BE2C (cell line): ENCODE results near the gene KRT2.

ENCODE experiments used
- DNase-seq: peaks from one replicate; pipeline ENCODE4 v3.0.0-alpha.2; 2020
- H3K27me3 ChIP-seq: fragments of 250-450 bp; sonication (Bioruptor Pico); 2 replicates; pipeline ENCODE4 v1.5.1; 2020; ENCODE audit warnings: mild to moderate bottlenecking
- H3K36me3 ChIP-seq: fragments of 250-450 bp; sonication (Bioruptor Pico); 2 replicates; pipeline ENCODE4 v1.5.1; 2020; ENCODE audit warnings: mild to moderate bottlenecking
- H3K4me1 ChIP-seq: fragments of 250-450 bp; sonication (Bioruptor Pico); 2 replicates; pipeline ENCODE4 v1.5.1; 2020
- H3K4me3 ChIP-seq: 2 replicates; pipeline ENCODE4 v1.5.1; 2011; ENCODE audit warnings: low read depth, low read length
- H3K9me3 ChIP-seq: fragments of 250-450 bp; sonication (Bioruptor Pico); 2 replicates; pipeline ENCODE4 v1.5.1; 2020
- TF ChIP-seq, protein P1 (sequence below): IDR thresholded peaks from 2 replicates; pipeline ENCODE4 v1.5.1; 2012; ENCODE audit warnings: mild to moderate bottlenecking, low read depth, low read length

Gene KRT2

DNA sequence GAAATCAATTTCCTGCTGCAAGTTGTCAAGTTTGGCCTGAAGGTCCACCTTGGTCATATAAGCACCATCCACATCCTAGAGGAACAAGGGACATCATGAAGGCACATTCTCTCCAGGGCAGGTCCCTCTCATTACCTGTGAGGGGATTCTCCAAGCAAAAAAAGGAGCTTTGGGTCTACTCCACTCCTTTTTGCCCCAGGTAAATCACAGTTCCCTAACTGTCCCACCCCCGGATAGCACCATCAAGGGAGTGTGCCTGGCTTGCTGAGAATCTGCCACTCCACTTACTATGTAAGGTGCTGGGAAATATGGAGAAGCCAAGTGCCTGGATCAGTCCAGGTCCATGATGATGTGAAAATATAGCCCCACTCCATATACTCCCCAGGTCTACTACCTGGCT lies 25.7 kb upstream of the KRT2 start:
- no peak for DNase-seq
- H3K27me3 ChIP-seq: peaks cover 17% of the 10 kb centered on the region

DNA sequence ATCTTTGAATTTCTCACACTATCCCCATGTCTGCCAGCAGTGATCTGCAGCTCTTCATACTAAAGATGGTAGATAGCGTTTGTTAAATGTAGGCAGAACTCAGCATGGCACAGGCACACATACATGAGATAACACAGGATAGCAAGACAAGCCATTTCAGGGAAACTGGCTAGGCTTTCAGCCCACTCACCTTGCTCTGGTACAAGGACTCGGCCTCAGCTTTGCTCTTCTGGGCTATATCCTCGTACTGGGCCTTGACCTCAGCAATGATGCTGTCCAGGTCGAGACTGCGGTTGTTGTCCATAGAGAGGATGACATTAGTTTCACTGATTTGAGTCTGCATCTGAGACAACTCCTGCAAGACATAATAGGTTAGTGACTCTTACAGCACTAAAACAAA lies 25.1 kb upstream of the KRT2 start:
- peaks cover 17% of the 10 kb centered on the region for H3K27me3 ChIP-seq
- no peaks in the 10 kb centered on the region for H3K9me3 ChIP-seq
- no peak for DNase-seq
- H3K4me1 ChIP-seq: no peaks in the 10 kb centered on the region
- no peak overlapping the region for H3K4me3 ChIP-seq
- H3K36me3 ChIP-seq: no peaks in the 10 kb centered on the region
- TF ChIP-seq, protein P1, sequence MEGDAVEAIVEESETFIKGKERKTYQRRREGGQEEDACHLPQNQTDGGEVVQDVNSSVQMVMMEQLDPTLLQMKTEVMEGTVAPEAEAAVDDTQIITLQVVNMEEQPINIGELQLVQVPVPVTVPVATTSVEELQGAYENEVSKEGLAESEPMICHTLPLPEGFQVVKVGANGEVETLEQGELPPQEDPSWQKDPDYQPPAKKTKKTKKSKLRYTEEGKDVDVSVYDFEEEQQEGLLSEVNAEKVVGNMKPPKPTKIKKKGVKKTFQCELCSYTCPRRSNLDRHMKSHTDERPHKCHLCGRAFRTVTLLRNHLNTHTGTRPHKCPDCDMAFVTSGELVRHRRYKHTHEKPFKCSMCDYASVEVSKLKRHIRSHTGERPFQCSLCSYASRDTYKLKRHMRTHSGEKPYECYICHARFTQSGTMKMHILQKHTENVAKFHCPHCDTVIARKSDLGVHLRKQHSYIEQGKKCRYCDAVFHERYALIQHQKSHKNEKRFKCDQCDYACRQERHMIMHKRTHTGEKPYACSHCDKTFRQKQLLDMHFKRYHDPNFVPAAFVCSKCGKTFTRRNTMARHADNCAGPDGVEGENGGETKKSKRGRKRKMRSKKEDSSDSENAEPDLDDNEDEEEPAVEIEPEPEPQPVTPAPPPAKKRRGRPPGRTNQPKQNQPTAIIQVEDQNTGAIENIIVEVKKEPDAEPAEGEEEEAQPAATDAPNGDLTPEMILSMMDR: no peak

More for the DNA sequence above, 25.7 kb upstream of the KRT2 start:
- H3K4me1 ChIP-seq: no peaks in the 10 kb centered on the region
- no peaks in the 10 kb centered on the region for H3K9me3 ChIP-seq
- TF ChIP-seq, protein P1: no peak
- no peak overlapping the region for H3K4me3 ChIP-seq
- H3K36me3 ChIP-seq: no peaks in the 10 kb centered on the region

DNA sequence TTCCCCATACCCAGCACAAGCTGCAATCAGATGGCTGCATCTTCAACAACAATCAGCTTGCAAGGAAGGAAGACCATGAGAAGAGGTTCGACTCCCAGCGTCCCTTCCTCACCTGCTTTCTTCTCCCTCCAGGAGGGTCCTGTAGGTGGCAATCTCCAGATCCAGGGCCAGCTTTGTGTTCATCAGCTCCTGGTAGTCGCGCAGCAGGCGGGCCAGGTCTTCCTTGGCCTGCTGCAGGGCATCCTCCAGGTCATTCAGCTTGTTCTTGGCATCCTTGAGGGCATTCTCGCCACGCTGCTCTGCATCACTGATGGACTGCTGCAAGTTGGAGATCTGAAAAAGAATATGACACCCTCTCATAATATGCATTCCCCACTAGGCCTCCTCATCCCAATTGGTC lies 24.2 kb upstream of the KRT2 start:
- Histone ChIP-seq H3K27me3 (peaks cover 17% of the 10 kb centered on the region), H3K9me3 (no peaks in the 10 kb centered on the region), H3K4me3 (no peak overlapping the region), H3K4me1 (no peaks in the 10 kb centered on the region), H3K36me3 (no peaks in the 10 kb centered on the region)
- TF ChIP-seq, protein P1: no peak
- DNase-seq: no peak

DNA sequence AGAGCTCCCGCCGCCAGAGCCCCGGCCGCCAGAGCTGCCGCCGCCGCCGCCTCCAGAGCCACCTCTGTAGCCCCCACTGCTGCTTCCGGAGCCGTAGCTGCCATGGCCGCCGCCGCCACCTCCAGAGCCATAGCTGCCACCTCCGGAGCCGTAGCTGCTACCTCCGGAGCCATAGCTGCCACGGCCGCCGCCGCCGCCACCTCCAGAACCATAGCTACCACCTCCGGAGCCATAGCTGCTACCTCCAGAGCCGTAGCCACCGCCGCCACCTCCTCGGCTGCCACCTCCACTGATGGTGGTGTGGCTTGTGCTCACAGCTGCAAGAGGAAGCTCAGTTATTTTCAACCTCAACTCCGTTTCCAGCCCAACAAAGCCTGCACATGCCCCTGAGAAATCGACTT lies 23.3 kb upstream of the KRT2 start:
- Histone ChIP-seq H3K4me1 (no peaks in the 10 kb centered on the region), H3K9me3 (no peaks in the 10 kb centered on the region), H3K4me3 (no peak overlapping the region), H3K27me3 (peaks cover 17% of the 10 kb centered on the region), H3K36me3 (no peaks in the 10 kb centered on the region)
- TF ChIP-seq, protein P1: no peak
- DNase-seq: no peak

DNA sequence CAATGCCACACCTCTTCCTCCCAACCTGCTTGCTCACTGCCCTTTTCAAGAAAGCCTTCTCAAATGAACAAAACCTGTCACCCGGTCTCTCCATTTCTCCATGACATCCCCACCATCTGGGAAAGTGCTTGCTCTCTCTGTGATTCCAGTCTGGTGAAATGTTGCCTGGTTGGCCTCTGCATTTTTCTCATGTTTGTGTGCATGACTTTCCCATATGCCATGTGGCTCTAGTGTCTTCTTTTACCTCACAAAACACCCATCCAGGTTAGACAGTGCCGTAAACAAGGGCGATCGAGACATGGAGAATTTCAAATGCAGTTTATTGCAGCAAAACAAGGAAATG lies 22.4 kb upstream of the KRT2 start:
- Histone ChIP-seq H3K27me3 (peaks cover 17% of the 10 kb centered on the region), H3K4me3 (no peak overlapping the region), H3K36me3 (no peaks in the 10 kb centered on the region), H3K9me3 (no peaks in the 10 kb centered on the region), H3K4me1 (no peaks in the 10 kb centered on the region)
- no peak for DNase-seq
- TF ChIP-seq, protein P1: no peak

DNA sequence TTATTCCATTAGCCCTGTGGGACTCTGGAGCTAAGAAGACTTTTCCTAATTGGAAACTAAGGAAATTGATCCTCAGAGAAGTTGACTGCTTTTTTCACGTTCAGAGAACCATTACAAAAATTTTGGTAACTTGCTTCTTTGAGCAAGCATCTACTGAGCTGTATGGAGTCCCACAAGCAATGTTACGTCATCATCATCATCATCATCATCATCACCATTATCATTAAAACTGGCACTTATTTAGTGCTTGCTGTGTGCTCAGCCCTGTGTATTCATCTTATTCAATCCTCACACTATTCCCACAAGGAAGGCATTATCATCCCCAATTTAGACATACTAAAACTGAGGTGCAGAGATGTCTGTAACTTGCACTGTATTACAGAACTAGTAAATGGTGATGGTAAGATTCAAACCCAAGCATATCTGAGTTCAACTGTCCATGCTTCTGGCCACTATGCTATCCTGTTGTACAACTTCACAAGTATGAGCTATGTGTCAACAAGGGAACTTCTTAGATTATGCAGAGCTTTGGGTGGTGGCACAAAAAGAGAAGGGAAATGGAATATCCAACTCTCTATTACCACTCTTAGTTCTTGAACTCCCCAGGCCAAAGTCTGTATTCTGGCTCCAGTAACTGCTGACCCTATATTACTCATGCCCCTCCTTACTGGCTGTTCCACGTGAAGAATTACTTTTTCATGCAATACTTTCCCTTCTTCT lies 21.9 kb upstream of the KRT2 start:
- TF ChIP-seq, protein P1: no peak
- peaks cover 17% of the 10 kb centered on the region for H3K27me3 ChIP-seq
- H3K4me3 ChIP-seq: no peak overlapping the region
- no peaks in the 10 kb centered on the region for H3K9me3 ChIP-seq
- H3K36me3 ChIP-seq: no peaks in the 10 kb centered on the region
- DNase-seq: no peak
- H3K4me1 ChIP-seq: no peaks in the 10 kb centered on the region
